ENCODE measurements around the gene NEURL1. TPM values are rescaled to one million over a fixed set of nuclear protein-coding genes. Genes with fewer than 3 reads are reported as not detected.
A peak's percentile ranks its signal among the peaks of the same experiment; 100 is the strongest.

Gene NEURL1
- total RNA-seq, 1 donor from 2014 or later: 4.2 TPM

DNA sequence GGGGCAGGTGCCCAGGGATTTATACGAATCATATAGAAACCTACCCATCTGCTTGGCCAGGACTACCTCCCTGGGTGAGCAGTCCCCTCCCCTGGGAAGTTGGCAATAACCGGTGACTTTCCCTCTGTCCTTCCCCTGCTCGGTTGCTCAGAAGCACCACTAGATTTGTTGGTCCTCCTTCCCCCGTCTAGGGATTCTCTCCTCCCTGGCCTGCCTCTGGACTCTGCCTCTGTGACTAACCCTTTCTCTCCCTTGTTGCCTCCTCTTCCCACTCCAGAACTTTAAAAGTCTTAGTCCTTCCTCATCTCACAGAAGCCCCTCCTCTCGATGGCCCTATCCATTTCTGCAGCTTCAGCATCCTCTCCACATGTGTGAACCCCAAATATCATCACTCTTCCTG lies 24.3 kb upstream of the NEURL1 start:
- H3K27ac ChIP-seq: no peak overlapping the region
- TF ChIP-seq, protein P1, sequence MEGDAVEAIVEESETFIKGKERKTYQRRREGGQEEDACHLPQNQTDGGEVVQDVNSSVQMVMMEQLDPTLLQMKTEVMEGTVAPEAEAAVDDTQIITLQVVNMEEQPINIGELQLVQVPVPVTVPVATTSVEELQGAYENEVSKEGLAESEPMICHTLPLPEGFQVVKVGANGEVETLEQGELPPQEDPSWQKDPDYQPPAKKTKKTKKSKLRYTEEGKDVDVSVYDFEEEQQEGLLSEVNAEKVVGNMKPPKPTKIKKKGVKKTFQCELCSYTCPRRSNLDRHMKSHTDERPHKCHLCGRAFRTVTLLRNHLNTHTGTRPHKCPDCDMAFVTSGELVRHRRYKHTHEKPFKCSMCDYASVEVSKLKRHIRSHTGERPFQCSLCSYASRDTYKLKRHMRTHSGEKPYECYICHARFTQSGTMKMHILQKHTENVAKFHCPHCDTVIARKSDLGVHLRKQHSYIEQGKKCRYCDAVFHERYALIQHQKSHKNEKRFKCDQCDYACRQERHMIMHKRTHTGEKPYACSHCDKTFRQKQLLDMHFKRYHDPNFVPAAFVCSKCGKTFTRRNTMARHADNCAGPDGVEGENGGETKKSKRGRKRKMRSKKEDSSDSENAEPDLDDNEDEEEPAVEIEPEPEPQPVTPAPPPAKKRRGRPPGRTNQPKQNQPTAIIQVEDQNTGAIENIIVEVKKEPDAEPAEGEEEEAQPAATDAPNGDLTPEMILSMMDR (IDR thresholded peaks at IDR 0.05): no peak
- no peak for TF ChIP-seq POLR2A (IDR thresholded peaks at IDR 0.05)
- no peak for TF ChIP-seq POLR2AphosphoS5 (IDR thresholded peaks at IDR 0.05; ENCODE audit: insufficient read depth in 1 of 2, low read depth in 1 of 2)
- intact Hi-C loops (cut with DNase I): no loop called here
- H3K4me1 ChIP-seq: peaks cover 19% of the 10 kb centered on the region
- H3K36me3 ChIP-seq: no peaks in the 10 kb centered on the region
- DNase-seq (ENCODE audit: extremely low spot score in 2 of 2): no peak
- no peaks in the 10 kb centered on the region for H3K9me3 ChIP-seq
- no peaks in the 10 kb centered on the region for H3K27me3 ChIP-seq
- no peak overlapping the region for H3K4me3 ChIP-seq

DNA sequence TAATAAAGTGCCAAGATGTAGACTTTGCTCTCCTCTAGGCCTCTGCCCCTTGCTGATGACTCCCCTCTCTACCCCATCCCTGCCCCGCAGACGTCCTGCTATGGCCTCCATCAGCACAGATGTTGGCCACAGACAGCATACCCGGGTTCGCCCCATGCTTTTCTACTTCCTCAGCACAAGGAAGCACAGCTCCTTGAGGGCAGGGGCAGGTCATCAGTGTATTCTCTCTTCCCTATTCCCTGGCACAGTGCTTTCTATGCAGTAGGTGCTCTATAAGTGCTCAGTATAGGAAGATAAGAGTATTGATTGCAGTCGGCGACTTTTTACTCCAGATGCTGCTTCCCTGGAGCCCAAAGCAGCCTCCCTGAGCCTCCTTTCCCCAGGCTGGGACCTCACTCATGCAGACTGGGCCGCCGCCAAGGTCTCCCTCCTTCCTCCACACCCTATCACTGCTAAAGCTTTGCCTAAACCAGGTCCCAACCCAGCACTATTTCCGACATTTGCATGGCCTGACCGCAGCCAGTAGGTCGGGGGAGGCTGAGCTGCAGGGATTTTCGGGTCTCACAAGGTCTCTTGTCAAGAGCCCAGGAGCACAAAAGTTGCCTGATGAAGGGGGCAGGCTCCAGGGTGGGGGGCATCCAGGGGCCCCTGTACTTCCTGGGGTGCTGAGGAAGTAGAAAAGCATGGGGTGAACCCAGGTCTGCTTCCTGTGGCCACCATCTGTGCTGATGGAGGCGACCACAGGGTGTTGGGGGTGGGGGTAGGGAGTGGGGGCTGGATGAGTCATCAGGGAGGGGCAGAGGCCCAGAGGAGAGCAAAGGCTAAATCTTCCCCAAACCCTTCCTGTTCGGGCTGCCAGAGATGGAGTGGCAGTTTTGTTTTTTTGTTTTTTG lies 22.5 kb upstream of the NEURL1 start:
- intact Hi-C loops (cut with DNase I): no loop called here
- H3K4me3 ChIP-seq: no peak overlapping the region
- H3K36me3 ChIP-seq: no peaks in the 10 kb centered on the region
- DNase-seq (ENCODE audit: extremely low spot score in 2 of 2): no peak
- H3K27ac ChIP-seq: peak overlapping the region; percentile 64
- H3K9me3 ChIP-seq: no peaks in the 10 kb centered on the region
- no peaks in the 10 kb centered on the region for H3K27me3 ChIP-seq
- peaks cover 19% of the 10 kb centered on the region for H3K4me1 ChIP-seq
- TF ChIP-seq POLR2AphosphoS5 (IDR thresholded peaks at IDR 0.05; ENCODE audit: insufficient read depth in 1 of 2, low read depth in 1 of 2): peak in 1 of 2 donors; percentile 34
- TF ChIP-seq, protein P1 (IDR thresholded peaks at IDR 0.05): no peak

DNA sequence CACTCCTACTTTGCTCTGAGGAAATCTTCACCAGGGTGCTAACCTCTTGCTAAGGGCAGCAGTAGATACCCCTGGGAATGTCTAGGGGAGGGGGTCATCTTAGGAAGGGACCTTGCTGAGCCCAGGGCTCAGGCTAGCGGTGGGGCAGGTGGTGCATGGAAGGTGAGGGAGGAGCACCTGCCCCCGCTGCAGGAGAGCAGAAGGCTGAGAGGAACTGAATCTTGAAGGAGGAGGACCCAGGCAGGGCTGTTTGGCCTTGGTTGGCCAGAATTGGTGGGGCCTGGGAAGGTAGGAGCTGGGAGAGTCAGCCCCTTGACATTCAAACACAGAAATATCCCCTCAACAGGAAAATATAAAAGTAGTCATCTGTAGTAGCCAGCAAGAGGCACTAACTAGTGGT lies 21.5 kb upstream of the NEURL1 start:
- Histone ChIP-seq H3K27me3 (no peaks in the 10 kb centered on the region), H3K27ac (peak overlapping the region; percentile 64), H3K9me3 (no peaks in the 10 kb centered on the region), H3K4me1 (peaks cover 19% of the 10 kb centered on the region), H3K36me3 (no peaks in the 10 kb centered on the region), H3K4me3 (no peak overlapping the region)
- TF ChIP-seq, protein P1 (IDR thresholded peaks at IDR 0.05): no peak
- no peak for TF ChIP-seq POLR2A (IDR thresholded peaks at IDR 0.05)
- TF ChIP-seq POLR2AphosphoS5 (IDR thresholded peaks at IDR 0.05; ENCODE audit: insufficient read depth in 1 of 2, low read depth in 1 of 2): no peak
- intact Hi-C loops (cut with DNase I): no loop called here
- no peak for DNase-seq (ENCODE audit: extremely low spot score in 2 of 2)

DNA sequence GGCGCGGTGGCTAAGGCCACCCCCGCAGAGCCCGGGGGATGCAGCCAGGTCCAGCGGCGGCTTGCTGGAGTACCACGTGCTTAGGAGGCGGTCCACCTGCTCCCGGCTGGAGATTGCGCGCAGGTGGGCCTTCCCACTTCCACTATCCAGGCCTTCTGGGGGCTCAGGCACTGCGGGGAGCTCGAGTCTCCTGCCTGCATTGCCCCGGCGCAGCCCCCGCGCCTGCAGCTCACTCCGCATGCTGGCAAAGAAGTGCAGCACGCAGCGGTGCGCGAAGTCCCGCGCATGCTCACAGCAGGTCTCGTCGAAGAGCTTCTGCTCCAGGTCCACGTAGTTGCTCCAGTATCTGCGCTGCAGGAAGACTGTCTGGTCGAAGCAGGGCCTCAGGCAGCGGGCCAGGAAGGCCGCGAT lies 20.2 kb upstream of the NEURL1 start:
- H3K4me1 ChIP-seq: peaks cover 19% of the 10 kb centered on the region
- no peak overlapping the region for H3K27ac ChIP-seq
- H3K36me3 ChIP-seq: no peaks in the 10 kb centered on the region
- intact Hi-C loops (cut with DNase I): no loop called here
- H3K4me3 ChIP-seq: no peak overlapping the region
- TF ChIP-seq POLR2AphosphoS5 (IDR thresholded peaks at IDR 0.05; ENCODE audit: insufficient read depth in 1 of 2, low read depth in 1 of 2) (no peak), POLR2A (IDR thresholded peaks at IDR 0.05) (no peak)
- TF ChIP-seq, protein P1 (IDR thresholded peaks at IDR 0.05): no peak
- H3K9me3 ChIP-seq: no peaks in the 10 kb centered on the region
- no peaks in the 10 kb centered on the region for H3K27me3 ChIP-seq
- DNase-seq (ENCODE audit: extremely low spot score in 2 of 2): no peak

DNA sequence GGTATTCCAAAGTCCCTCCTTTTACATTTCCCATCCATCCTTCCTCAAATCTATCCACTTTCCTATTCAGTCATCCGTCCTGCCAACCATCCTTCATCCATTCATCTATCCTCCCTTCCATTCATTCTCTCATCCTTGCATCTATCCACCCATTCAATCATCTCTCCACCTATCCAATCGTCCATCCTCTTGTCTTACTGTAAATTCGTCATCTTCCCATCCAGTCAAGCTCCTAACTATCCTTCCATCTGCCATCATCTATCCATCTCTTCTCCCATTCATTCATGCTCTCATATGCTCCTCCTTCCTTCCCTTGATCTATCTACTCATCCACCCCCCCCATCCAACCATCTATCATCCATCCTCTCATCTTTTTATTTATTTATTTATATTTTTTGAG lies 19.4 kb upstream of the NEURL1 start:
- peaks cover 19% of the 10 kb centered on the region for H3K4me1 ChIP-seq
- H3K36me3 ChIP-seq: no peaks in the 10 kb centered on the region
- H3K27me3 ChIP-seq: no peaks in the 10 kb centered on the region
- intact Hi-C loops (cut with DNase I): no loop called here
- no peak for DNase-seq (ENCODE audit: extremely low spot score in 2 of 2)
- TF ChIP-seq, protein P1 (IDR thresholded peaks at IDR 0.05): no peak
- TF ChIP-seq POLR2AphosphoS5 (IDR thresholded peaks at IDR 0.05; ENCODE audit: insufficient read depth in 1 of 2, low read depth in 1 of 2) (no peak), POLR2A (IDR thresholded peaks at IDR 0.05) (no peak)
- no peak overlapping the region for H3K4me3 ChIP-seq
- H3K9me3 ChIP-seq: no peaks in the 10 kb centered on the region
- H3K27ac ChIP-seq: no peak overlapping the region

Measured in vagina (tissue), 2 donors.